ENCODE results near the gene NCBP2L.
"Not testable (repeated sequence)": the region's sequence is repeated elsewhere in the genome, so short reads cannot be mapped to it uniquely, and the experiment has no call there.

Gene NCBP2L

GRCh38 chrX:107787827-107788226, 10.3 kb downstream of the NCBP2L start:
- TF ChIP-seq, protein P1, sequence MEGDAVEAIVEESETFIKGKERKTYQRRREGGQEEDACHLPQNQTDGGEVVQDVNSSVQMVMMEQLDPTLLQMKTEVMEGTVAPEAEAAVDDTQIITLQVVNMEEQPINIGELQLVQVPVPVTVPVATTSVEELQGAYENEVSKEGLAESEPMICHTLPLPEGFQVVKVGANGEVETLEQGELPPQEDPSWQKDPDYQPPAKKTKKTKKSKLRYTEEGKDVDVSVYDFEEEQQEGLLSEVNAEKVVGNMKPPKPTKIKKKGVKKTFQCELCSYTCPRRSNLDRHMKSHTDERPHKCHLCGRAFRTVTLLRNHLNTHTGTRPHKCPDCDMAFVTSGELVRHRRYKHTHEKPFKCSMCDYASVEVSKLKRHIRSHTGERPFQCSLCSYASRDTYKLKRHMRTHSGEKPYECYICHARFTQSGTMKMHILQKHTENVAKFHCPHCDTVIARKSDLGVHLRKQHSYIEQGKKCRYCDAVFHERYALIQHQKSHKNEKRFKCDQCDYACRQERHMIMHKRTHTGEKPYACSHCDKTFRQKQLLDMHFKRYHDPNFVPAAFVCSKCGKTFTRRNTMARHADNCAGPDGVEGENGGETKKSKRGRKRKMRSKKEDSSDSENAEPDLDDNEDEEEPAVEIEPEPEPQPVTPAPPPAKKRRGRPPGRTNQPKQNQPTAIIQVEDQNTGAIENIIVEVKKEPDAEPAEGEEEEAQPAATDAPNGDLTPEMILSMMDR (IDR thresholded peaks at IDR 0.05), result no peak
- no peak for DNase-seq
- Mint-ChIP-seq H3K36me3 (ENCODE audit: low read depth) (no peaks in the 10 kb centered on the region), H3K4me1 (no peaks in the 10 kb centered on the region), H3K27ac (no peak overlapping the region), H3K9me3 (peaks cover 11% of the 10 kb centered on the region), H3K4me3 (no peak overlapping the region), H3K27me3 (ENCODE audit: low read depth, poor library complexity) (peaks cover 12% of the 10 kb centered on the region)

GRCh38 chrX:107804427-107804826, 26.9 kb downstream of the NCBP2L start:
- TF ChIP-seq, protein P1 (IDR thresholded peaks at IDR 0.05), result no peak
- Mint-ChIP-seq H3K27ac (no peak overlapping the region), H3K36me3 (ENCODE audit: low read depth) (no peaks in the 10 kb centered on the region), H3K4me3 (no peak overlapping the region), H3K4me1 (no peaks in the 10 kb centered on the region), H3K9me3 (peaks cover 58% of the 10 kb centered on the region), H3K27me3 (ENCODE audit: low read depth, poor library complexity) (no peaks in the 10 kb centered on the region)
- no peak for DNase-seq

GRCh38 chrX:107805179-107805578, 27.6 kb downstream of the NCBP2L start:
- Mint-ChIP-seq H3K4me3 (no peak overlapping the region), H3K4me1 (no peaks in the 10 kb centered on the region), H3K27me3 (ENCODE audit: low read depth, poor library complexity) (no peaks in the 10 kb centered on the region), H3K9me3 (peaks cover 56% of the 10 kb centered on the region), H3K27ac (no peak overlapping the region), H3K36me3 (ENCODE audit: low read depth) (no peaks in the 10 kb centered on the region)
- TF ChIP-seq, protein P1 (IDR thresholded peaks at IDR 0.05), result no peak
- DNase-seq, result no peak

- H3K9me3 Mint-ChIP-seq, result peaks cover 47% of the 10 kb centered on the region
- not testable (repeated sequence) for H3K27me3 Mint-ChIP-seq (ENCODE audit: low read depth, poor library complexity); H3K4me3 Mint-ChIP-seq; DNase-seq; H3K36me3 Mint-ChIP-seq (ENCODE audit: low read depth); H3K27ac Mint-ChIP-seq; H3K4me1 Mint-ChIP-seq
Observed at GRCh38 chrX:107810053-107810452, 32.5 kb downstream of the NCBP2L start.

- Mint-ChIP-seq H3K4me3 (no peak overlapping the region), H3K36me3 (ENCODE audit: low read depth) (no peaks in the 10 kb centered on the region), H3K4me1 (no peaks in the 10 kb centered on the region), H3K27me3 (ENCODE audit: low read depth, poor library complexity) (peaks cover 4% of the 10 kb centered on the region), H3K27ac (no peak overlapping the region), H3K9me3 (peaks cover 31% of the 10 kb centered on the region)
- TF ChIP-seq, protein P1 (IDR thresholded peaks at IDR 0.05), result no peak
- DNase-seq, result no peak
Observed at GRCh38 chrX:107818900-107819521, 41.5 kb downstream of the NCBP2L start.

DNA sequence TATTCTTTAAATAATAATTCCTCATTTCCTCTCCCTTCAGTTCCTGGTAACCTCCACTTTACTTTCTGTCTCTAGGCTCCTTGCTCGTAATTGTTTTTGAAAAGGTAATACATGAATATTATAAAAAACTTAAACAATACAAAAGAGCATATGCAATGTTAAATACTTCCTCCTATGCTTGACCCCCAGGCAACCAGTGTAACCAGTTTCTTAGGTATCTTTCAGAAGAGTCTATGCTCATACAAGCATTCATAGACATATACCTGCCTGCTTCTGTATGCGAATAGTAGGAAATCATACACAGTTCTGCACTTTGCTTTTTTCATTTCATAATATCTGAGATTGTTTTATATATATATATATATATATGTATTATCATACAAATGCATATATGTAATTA, 45.5 kb downstream of the NCBP2L start:
- H3K27me3 Mint-ChIP-seq (ENCODE audit: low read depth, poor library complexity), result peaks cover 26% of the 10 kb centered on the region
- peaks cover 49% of the 10 kb centered on the region for H3K9me3 Mint-ChIP-seq
- DNase-seq, result no peak

More for the DNA sequence above, 45.5 kb downstream of the NCBP2L start:
- TF ChIP-seq, protein P1 (IDR thresholded peaks at IDR 0.05), result no peak
- Mint-ChIP-seq H3K4me3 (no peak overlapping the region), H3K36me3 (ENCODE audit: low read depth) (no peaks in the 10 kb centered on the region), H3K4me1 (peaks cover 20% of the 10 kb centered on the region), H3K27ac (no peak overlapping the region)

All from nephron progenitor cell (in vitro differentiated cells).